Measurements from ENCODE around the gene PCDH9.

PCDH9 gene

GRCh38 chr13:67086260-67086659 is 143.9 kb downstream of the PCDH9 start:
- no peak for DNase-seq (ENCODE audit: low spot score)

GRCh38 chr13:67084066-67084465 is 146.1 kb downstream of the PCDH9 start:
- no peak for DNase-seq (ENCODE audit: low spot score)

- DNase-seq (ENCODE audit: low spot score) = no peak
These were observed 146.6 kb downstream of the PCDH9 start for GRCh38 chr13:67083519-67083918.

GRCh38 chr13:67080351-67080750 is 149.8 kb downstream of the PCDH9 start:
- no peak for DNase-seq (ENCODE audit: low spot score)

GRCh38 chr13:67078062-67078461 is 152.1 kb downstream of the PCDH9 start:
- DNase-seq (ENCODE audit: low spot score) = no peak

- no peak for DNase-seq (ENCODE audit: low spot score)
These were observed 153.0 kb downstream of the PCDH9 start for GRCh38 chr13:67077132-67077531.

- DNase-seq (ENCODE audit: low spot score) = no peak
These were observed 153.8 kb downstream of the PCDH9 start for GRCh38 chr13:67076378-67076777.

GRCh38 chr13:67075239-67075638 is 154.9 kb downstream of the PCDH9 start:
- DNase-seq (ENCODE audit: low spot score) = no peak

GRCh38 chr13:67071918-67072598 is 158.1 kb downstream of the PCDH9 start:
- DNase-seq (ENCODE audit: low spot score) = no peak

GRCh38 chr13:67070306-67070705 is 159.8 kb downstream of the PCDH9 start:
- DNase-seq (ENCODE audit: low spot score) = no peak

- DNase-seq (ENCODE audit: low spot score) = no peak
These were observed 160.9 kb downstream of the PCDH9 start for GRCh38 chr13:67069117-67069767.

GRCh38 chr13:67064920-67065319 is 165.2 kb downstream of the PCDH9 start:
- DNase-seq (ENCODE audit: low spot score) = no peak

GRCh38 chr13:67063036-67063435 is 167.1 kb downstream of the PCDH9 start:
- DNase-seq (ENCODE audit: low spot score) = no peak

- no peak for DNase-seq (ENCODE audit: low spot score)
These were observed 168.0 kb downstream of the PCDH9 start for GRCh38 chr13:67062160-67062559.

GRCh38 chr13:67061750-67062149 is 168.4 kb downstream of the PCDH9 start:
- DNase-seq (ENCODE audit: low spot score) = no peak

GRCh38 chr13:67052550-67053490 is 177.3 kb downstream of the PCDH9 start:
- no peak for DNase-seq (ENCODE audit: low spot score)

- DNase-seq (ENCODE audit: low spot score) = no peak
These were observed 180.4 kb downstream of the PCDH9 start for GRCh38 chr13:67049744-67050143.

GRCh38 chr13:67048821-67049150 is 181.3 kb downstream of the PCDH9 start:
- no peak for DNase-seq (ENCODE audit: low spot score)

GRCh38 chr13:67048084-67048820 is 181.9 kb downstream of the PCDH9 start:
- no peak for DNase-seq (ENCODE audit: low spot score)

GRCh38 chr13:67045357-67045756 is 184.8 kb downstream of the PCDH9 start:
- no peak for DNase-seq (ENCODE audit: low spot score)

GRCh38 chr13:67043901-67044300 is 186.2 kb downstream of the PCDH9 start:
- no peak for DNase-seq (ENCODE audit: low spot score)

- DNase-seq (ENCODE audit: low spot score) = no peak
These were observed 187.6 kb downstream of the PCDH9 start for GRCh38 chr13:67042556-67042955.

All from HuH-7 (cell line).